Endothelial cell of umbilical vein (primary cell): ENCODE measurements around the gene DYNLT2.

Source experiments
- CTCF ChIP-seq, 2 donors: IDR thresholded peaks; 1 replicate in 1 of 2; 2 replicates in 1 of 2; pipeline ENCODE4 v1.5.1; 2011; ENCODE audit warnings: low read length in 2 of 2, mild to moderate bottlenecking in 2 of 2, moderate library complexity in 2 of 2, control low read depth in 1 of 2, inconsistent platforms in 1 of 2, low read depth in 1 of 2; ENCODE audit not compliant: insufficient read depth in 1 of 2; ENCODE audit errors: extremely low read depth in 1 of 2
- EZH2 ChIP-seq: IDR thresholded peaks from 2 replicates; pipeline ENCODE4 v1.6.1; 2012; ENCODE audit warnings: borderline replicate concordance, low read depth, mild to moderate bottlenecking, moderate library complexity, low read length, inconsistent platforms; ENCODE audit not compliant: severe bottlenecking
- FOS ChIP-seq: IDR thresholded peaks from 2 replicates; pipeline ENCODE4 v1.6.1; 2011; ENCODE audit warnings: mild to moderate bottlenecking, low read length, moderate library complexity, borderline replicate concordance; ENCODE audit not compliant: insufficient read depth
- GATA2 ChIP-seq: IDR thresholded peaks from 2 replicates; pipeline ENCODE4 v1.7.0; 2011; ENCODE audit warnings: low read depth, mild to moderate bottlenecking, moderate library complexity, mixed read lengths, low read length; ENCODE audit not compliant: insufficient read length, insufficient read depth
- MAX ChIP-seq: IDR thresholded peaks from 2 replicates; pipeline ENCODE4 v1.6.1; 2011; ENCODE audit not compliant: insufficient read depth, insufficient read length
- MYC ChIP-seq: IDR thresholded peaks from one replicate; pipeline ENCODE4 v1.6.1; 2011; ENCODE audit warnings: mild to moderate bottlenecking, low read depth, low read length
- POLR2A ChIP-seq: IDR thresholded peaks from 2 replicates; pipeline ENCODE4 v1.6.1; 2012; ENCODE audit warnings: low read depth, mild to moderate bottlenecking, control low read depth, low read length
- POLR2AphosphoS5 ChIP-seq: IDR thresholded peaks from 2 replicates; pipeline ENCODE4 v1.6.1; 2012; ENCODE audit warnings: low read depth, mild to moderate bottlenecking, control low read depth, low read length, moderate library complexity; ENCODE audit not compliant: insufficient read depth

GRCh38 chr6:169798764-169799473 lies 47.5 kb upstream of the DYNLT2 start:
- TF ChIP-seq MAX, result no peak
- TF ChIP-seq CTCF (IDR thresholded peaks at IDR 0.05; ENCODE audit: extremely low read depth in 1 of 2, insufficient read depth in 1 of 2, low read depth in 1 of 2, low read length in 2 of 2), result no peak
- no peak for TF ChIP-seq MYC
- TF ChIP-seq GATA2, result no peak
- no peak for TF ChIP-seq EZH2
- no peak for TF ChIP-seq POLR2AphosphoS5
- TF ChIP-seq POLR2A, result no peak
- no peak for TF ChIP-seq FOS
